HEK293 (cell line): ENCODE data around the gene ATP2A3.

Experiments used
- EGR2 ChIP-seq: fragments of 450-650 bp; formaldehyde crosslinking; IDR thresholded peaks from 2 replicates; pipeline ENCODE4 v1.5.1; 2016; ENCODE audit warnings: low read depth, missing biosample characterization, missing genetic modification characterization
- GFI1B ChIP-seq: fragments of 450-650 bp; formaldehyde crosslinking; IDR thresholded peaks from 2 replicates; pipeline ENCODE4 v1.5.1; 2016; ENCODE audit warnings: missing biosample characterization, missing genetic modification characterization
- KLF16 ChIP-seq: fragments of 450-650 bp; formaldehyde crosslinking; IDR thresholded peaks from 2 replicates; pipeline ENCODE4 v1.5.1; 2017; ENCODE audit warnings: missing biosample characterization, missing genetic modification characterization
- KLF8 ChIP-seq: fragments of 450-650 bp; formaldehyde crosslinking; IDR thresholded peaks from 2 replicates; pipeline ENCODE4 v1.5.1; 2016; ENCODE audit warnings: missing biosample characterization, missing genetic modification characterization
- MEIS1 ChIP-seq: sonication (generic); formaldehyde crosslinking; IDR thresholded peaks from 2 replicates; pipeline ENCODE4 v1.8.1; 2022; ENCODE audit warnings: missing genetic modification reagents, mild to moderate bottlenecking, borderline replicate concordance
- REPIN1 ChIP-seq: fragments of 450-650 bp; formaldehyde crosslinking; IDR thresholded peaks from 2 replicates; pipeline ENCODE4 v1.5.1; 2017; ENCODE audit warnings: missing biosample characterization, missing genetic modification characterization, low read depth
- ZBTB21 ChIP-seq: fragments of 450-650 bp; formaldehyde crosslinking; IDR thresholded peaks from 2 replicates; pipeline ENCODE4 v1.5.1; 2017; ENCODE audit warnings: missing biosample characterization, missing genetic modification characterization
- ZBTB48 ChIP-seq: fragments of 450-650 bp; formaldehyde crosslinking; IDR thresholded peaks from 2 replicates; pipeline ENCODE4 v1.5.1; 2016; ENCODE audit warnings: missing biosample characterization, missing genetic modification characterization
- ZIC2 ChIP-seq: fragments of 450-650 bp; formaldehyde crosslinking; IDR thresholded peaks from 2 replicates; pipeline ENCODE4 v1.5.1; 2016; ENCODE audit warnings: missing biosample characterization, missing genetic modification characterization
- ZNF138 ChIP-seq: fragments of 450-650 bp; formaldehyde crosslinking; IDR thresholded peaks from 2 replicates; pipeline ENCODE4 v1.5.1; 2016; ENCODE audit warnings: missing biosample characterization, missing genetic modification characterization, borderline replicate concordance
- ZNF157 ChIP-seq: fragments of 450-650 bp; formaldehyde crosslinking; IDR thresholded peaks from 2 replicates; pipeline ENCODE4 v1.5.1; 2016; ENCODE audit warnings: missing biosample characterization, missing genetic modification characterization
- ZNF2 ChIP-seq: fragments of 450-650 bp; formaldehyde crosslinking; IDR thresholded peaks from 2 replicates; pipeline ENCODE4 v1.5.1; 2016; ENCODE audit warnings: missing biosample characterization, missing genetic modification characterization
- ZNF202 ChIP-seq: fragments of 450-650 bp; formaldehyde crosslinking; IDR thresholded peaks from 2 replicates; pipeline ENCODE4 v1.5.1; 2016; ENCODE audit warnings: missing biosample characterization, missing genetic modification characterization, borderline replicate concordance
- ZNF248 ChIP-seq: fragments of 450-650 bp; formaldehyde crosslinking; IDR thresholded peaks from 2 replicates; pipeline ENCODE4 v1.5.1; 2017; ENCODE audit warnings: missing biosample characterization, missing genetic modification characterization
- ZNF292 ChIP-seq: fragments of 450-650 bp; formaldehyde crosslinking; IDR thresholded peaks from 2 replicates; pipeline ENCODE4 v1.5.1; 2016; ENCODE audit warnings: low read depth, missing biosample characterization, missing genetic modification characterization, borderline replicate concordance
- ZNF394 ChIP-seq: fragments of 450-650 bp; formaldehyde crosslinking; IDR thresholded peaks from 2 replicates; pipeline ENCODE4 v1.5.1; 2016; ENCODE audit warnings: missing biosample characterization, missing genetic modification characterization, mild to moderate bottlenecking, moderate library complexity, borderline replicate concordance
- ZNF473 ChIP-seq: fragments of 450-650 bp; formaldehyde crosslinking; IDR thresholded peaks from 2 replicates; pipeline ENCODE4 v1.5.1; 2017; ENCODE audit warnings: missing biosample characterization, missing genetic modification characterization
- ZNF530 ChIP-seq: fragments of 450-650 bp; formaldehyde crosslinking; IDR thresholded peaks from 2 replicates; pipeline ENCODE4 v1.5.1; 2016; ENCODE audit warnings: low read depth, missing biosample characterization, missing genetic modification characterization
- ZNF777 ChIP-seq: fragments of 450-650 bp; formaldehyde crosslinking; IDR thresholded peaks from 2 replicates; pipeline ENCODE4 v1.5.1; 2017; ENCODE audit warnings: missing biosample characterization, missing genetic modification characterization, borderline replicate concordance
- ZNF843 ChIP-seq: fragments of 450-650 bp; formaldehyde crosslinking; IDR thresholded peaks from 2 replicates; pipeline ENCODE4 v1.5.1; 2016; ENCODE audit warnings: missing biosample characterization, missing genetic modification characterization
- TF ChIP-seq, protein P1 (sequence below): fragments of 450-650 bp; formaldehyde crosslinking; IDR thresholded peaks from 2 replicates; pipeline ENCODE4 v1.5.1; 2016; ENCODE audit warnings: missing biosample characterization, missing genetic modification characterization
- TF ChIP-seq, protein P2 (sequence below): fragments of 450-650 bp; formaldehyde crosslinking; IDR thresholded peaks from 2 replicates; pipeline ENCODE4; 2016; ENCODE audit warnings: missing biosample characterization, missing genetic modification characterization
- TF ChIP-seq, protein P3 (sequence below): fragments of 450-650 bp; formaldehyde crosslinking; IDR thresholded peaks from 2 replicates; pipeline ENCODE4 v1.5.1; 2016; ENCODE audit warnings: missing biosample characterization, missing genetic modification characterization
- TF ChIP-seq, protein P4 (sequence below): fragments of 450-650 bp; formaldehyde crosslinking; IDR thresholded peaks from 2 replicates; pipeline ENCODE4 v1.5.1; 2016; ENCODE audit warnings: missing biosample characterization, missing genetic modification characterization, borderline replicate concordance
- TF ChIP-seq, protein P5 (sequence below): fragments of 450-650 bp; formaldehyde crosslinking; IDR thresholded peaks from 2 replicates; pipeline ENCODE4 v1.5.1; 2016; ENCODE audit warnings: missing biosample characterization, missing genetic modification characterization, borderline replicate concordance
- TF ChIP-seq, protein P6 (sequence below): fragments of 450-650 bp; formaldehyde crosslinking; IDR thresholded peaks from 2 replicates; pipeline ENCODE4 v1.5.1; 2016; ENCODE audit warnings: missing biosample characterization, missing genetic modification characterization

ATP2A3 gene

DNA sequence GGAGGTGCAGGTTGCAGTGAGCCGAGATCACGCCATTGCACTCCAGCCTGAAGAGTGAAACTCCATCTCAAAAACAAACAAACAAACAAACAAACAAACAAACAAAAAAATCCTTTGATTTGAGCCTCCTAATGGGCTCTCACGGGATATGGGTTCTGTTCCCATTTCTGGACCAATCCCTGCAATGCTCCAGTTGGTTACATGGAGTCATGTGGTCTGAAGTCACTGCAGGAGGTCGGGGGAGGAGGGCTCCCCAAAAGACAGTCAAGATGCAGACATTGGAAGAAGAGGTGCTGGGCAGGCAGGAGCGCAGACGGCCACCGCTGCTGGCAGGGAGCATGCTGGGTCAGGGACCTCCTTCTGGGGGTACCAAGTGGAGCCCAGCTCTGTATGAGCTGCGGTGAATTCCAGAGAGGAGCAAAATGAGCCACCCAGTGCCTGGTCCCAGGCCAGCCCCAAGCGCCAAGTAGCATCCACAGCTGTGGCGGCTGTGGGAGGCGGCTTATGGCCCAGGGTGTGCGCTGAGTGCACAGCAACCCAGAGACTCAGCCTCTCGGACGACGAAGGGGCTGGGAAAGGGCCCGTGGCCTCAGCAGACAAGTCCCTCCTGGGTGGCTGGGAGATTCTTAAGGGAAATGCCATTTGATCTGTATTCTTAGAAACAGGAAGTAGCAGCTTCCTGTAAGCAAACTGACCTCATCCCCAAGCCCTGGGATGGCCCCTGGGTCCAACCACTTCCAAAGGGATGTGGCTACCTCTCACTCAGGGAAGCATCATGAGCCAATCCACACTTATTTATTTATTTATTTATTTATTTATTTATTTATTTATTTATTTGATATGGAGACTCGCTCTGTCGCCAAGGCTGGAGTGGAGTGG, 19.6 kb upstream of the ATP2A3 start (continued):
- no peak for TF ChIP-seq KLF16 (tag by site-specific recombination)
- TF ChIP-seq ZNF202 (tag by site-specific recombination): peak; percentile 84; the same call in 1 of the 2 replicates
- 0 out of 2 replicates have a peak, but pooled peaks have one; percentile 25 for TF ChIP-seq GFI1B
- TF ChIP-seq ZNF138 (tag by site-specific recombination): no peak
- TF ChIP-seq, protein P1, sequence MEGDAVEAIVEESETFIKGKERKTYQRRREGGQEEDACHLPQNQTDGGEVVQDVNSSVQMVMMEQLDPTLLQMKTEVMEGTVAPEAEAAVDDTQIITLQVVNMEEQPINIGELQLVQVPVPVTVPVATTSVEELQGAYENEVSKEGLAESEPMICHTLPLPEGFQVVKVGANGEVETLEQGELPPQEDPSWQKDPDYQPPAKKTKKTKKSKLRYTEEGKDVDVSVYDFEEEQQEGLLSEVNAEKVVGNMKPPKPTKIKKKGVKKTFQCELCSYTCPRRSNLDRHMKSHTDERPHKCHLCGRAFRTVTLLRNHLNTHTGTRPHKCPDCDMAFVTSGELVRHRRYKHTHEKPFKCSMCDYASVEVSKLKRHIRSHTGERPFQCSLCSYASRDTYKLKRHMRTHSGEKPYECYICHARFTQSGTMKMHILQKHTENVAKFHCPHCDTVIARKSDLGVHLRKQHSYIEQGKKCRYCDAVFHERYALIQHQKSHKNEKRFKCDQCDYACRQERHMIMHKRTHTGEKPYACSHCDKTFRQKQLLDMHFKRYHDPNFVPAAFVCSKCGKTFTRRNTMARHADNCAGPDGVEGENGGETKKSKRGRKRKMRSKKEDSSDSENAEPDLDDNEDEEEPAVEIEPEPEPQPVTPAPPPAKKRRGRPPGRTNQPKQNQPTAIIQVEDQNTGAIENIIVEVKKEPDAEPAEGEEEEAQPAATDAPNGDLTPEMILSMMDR (tag by site-specific recombination): no peak
- TF ChIP-seq ZNF248 (tag by site-specific recombination): no peak
- no peak for TF ChIP-seq REPIN1 (tag by site-specific recombination)
- no peak for TF ChIP-seq ZNF292 (tag by site-specific recombination)
- TF ChIP-seq MEIS1 (CRISPR knock-in tag): no peak
- TF ChIP-seq, protein P2, sequence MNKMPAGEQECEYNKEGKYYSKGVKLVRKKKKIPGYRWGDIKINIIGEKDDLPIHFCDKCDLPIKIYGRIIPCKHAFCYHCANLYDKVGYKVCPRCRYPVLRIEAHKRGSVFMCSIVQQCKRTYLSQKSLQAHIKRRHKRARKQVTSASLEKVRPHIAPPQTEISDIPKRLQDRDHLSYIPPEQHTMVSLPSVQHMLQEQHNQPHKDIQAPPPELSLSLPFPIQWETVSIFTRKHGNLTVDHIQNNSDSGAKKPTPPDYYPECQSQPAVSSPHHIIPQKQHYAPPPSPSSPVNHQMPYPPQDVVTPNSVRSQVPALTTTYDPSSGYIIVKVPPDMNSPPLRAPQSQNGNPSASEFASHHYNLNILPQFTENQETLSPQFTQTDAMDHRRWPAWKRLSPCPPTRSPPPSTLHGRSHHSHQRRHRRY: no peak
- no peak for TF ChIP-seq ZNF2 (tag by site-specific recombination)
- TF ChIP-seq ZNF473 (tag by site-specific recombination): no peak
- TF ChIP-seq ZNF157 (tag by site-specific recombination): no peak
- no peak for TF ChIP-seq ZBTB48 (tag by site-specific recombination)
- no peak for TF ChIP-seq ZNF777 (tag by site-specific recombination)
- no peak for TF ChIP-seq EGR2
- TF ChIP-seq, protein P3, sequence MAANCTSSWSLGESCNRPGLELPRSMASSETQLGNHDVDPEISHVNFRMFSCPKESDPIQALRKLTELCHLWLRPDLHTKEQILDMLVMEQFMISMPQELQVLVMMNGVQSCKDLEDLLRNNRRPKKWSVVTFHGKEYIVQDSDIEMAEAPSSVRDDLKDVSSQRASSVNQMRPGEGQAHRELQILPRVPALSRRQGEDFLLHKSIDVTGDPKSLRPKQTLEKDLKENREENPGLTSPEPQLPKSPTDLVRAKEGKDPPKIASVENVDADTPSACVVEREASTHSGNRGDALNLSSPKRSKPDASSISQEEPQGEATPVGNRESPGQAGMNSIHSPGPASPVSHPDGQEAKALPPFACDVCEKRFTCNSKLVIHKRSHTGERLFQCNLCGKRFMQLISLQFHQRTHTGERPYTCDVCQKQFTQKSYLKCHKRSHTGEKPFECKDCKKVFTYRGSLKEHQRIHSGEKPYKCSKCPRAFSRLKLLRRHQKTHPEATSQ (tag by site-specific recombination): no peak
- TF ChIP-seq ZNF843 (tag by site-specific recombination): no peak
- no peak for TF ChIP-seq ZIC2 (tag by site-specific recombination)
- TF ChIP-seq, protein P4, sequence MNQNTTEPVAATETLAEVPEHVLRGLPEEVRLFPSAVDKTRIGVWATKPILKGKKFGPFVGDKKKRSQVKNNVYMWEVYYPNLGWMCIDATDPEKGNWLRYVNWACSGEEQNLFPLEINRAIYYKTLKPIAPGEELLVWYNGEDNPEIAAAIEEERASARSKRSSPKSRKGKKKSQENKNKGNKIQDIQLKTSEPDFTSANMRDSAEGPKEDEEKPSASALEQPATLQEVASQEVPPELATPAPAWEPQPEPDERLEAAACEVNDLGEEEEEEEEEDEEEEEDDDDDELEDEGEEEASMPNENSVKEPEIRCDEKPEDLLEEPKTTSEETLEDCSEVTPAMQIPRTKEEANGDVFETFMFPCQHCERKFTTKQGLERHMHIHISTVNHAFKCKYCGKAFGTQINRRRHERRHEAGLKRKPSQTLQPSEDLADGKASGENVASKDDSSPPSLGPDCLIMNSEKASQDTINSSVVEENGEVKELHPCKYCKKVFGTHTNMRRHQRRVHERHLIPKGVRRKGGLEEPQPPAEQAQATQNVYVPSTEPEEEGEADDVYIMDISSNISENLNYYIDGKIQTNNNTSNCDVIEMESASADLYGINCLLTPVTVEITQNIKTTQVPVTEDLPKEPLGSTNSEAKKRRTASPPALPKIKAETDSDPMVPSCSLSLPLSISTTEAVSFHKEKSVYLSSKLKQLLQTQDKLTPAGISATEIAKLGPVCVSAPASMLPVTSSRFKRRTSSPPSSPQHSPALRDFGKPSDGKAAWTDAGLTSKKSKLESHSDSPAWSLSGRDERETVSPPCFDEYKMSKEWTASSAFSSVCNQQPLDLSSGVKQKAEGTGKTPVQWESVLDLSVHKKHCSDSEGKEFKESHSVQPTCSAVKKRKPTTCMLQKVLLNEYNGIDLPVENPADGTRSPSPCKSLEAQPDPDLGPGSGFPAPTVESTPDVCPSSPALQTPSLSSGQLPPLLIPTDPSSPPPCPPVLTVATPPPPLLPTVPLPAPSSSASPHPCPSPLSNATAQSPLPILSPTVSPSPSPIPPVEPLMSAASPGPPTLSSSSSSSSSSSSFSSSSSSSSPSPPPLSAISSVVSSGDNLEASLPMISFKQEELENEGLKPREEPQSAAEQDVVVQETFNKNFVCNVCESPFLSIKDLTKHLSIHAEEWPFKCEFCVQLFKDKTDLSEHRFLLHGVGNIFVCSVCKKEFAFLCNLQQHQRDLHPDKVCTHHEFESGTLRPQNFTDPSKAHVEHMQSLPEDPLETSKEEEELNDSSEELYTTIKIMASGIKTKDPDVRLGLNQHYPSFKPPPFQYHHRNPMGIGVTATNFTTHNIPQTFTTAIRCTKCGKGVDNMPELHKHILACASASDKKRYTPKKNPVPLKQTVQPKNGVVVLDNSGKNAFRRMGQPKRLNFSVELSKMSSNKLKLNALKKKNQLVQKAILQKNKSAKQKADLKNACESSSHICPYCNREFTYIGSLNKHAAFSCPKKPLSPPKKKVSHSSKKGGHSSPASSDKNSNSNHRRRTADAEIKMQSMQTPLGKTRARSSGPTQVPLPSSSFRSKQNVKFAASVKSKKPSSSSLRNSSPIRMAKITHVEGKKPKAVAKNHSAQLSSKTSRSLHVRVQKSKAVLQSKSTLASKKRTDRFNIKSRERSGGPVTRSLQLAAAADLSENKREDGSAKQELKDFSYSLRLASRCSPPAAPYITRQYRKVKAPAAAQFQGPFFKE (tag by site-specific recombination): no peak
- 0 out of 2 replicates have a peak, but pooled peaks have one; percentile 27 for TF ChIP-seq ZNF530
- peak; percentile 56; the same call in 1 of the 2 replicates for TF ChIP-seq ZBTB21
- no peak for TF ChIP-seq KLF8 (tag by site-specific recombination)
- TF ChIP-seq, protein P5, sequence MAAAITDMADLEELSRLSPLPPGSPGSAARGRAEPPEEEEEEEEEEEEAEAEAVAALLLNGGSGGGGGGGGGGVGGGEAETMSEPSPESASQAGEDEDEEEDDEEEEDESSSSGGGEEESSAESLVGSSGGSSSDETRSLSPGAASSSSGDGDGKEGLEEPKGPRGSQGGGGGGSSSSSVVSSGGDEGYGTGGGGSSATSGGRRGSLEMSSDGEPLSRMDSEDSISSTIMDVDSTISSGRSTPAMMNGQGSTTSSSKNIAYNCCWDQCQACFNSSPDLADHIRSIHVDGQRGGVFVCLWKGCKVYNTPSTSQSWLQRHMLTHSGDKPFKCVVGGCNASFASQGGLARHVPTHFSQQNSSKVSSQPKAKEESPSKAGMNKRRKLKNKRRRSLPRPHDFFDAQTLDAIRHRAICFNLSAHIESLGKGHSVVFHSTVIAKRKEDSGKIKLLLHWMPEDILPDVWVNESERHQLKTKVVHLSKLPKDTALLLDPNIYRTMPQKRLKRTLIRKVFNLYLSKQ (tag by site-specific recombination): 0 out of 2 replicates have a peak, but pooled peaks have one; percentile 67
- TF ChIP-seq ZNF394: peak; percentile 98
- TF ChIP-seq, protein P6, sequence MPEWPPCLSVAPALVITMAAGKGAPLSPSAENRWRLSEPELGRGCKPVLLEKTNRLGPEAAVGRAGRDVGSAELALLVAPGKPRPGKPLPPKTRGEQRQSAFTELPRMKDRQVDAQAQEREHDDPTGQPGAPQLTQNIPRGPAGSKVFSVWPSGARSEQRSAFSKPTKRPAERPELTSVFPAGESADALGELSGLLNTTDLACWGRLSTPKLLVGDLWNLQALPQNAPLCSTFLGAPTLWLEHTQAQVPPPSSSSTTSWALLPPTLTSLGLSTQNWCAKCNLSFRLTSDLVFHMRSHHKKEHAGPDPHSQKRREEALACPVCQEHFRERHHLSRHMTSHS: no peak
